Activated T-cell treated with anti-CD3 and anti-CD28 coated beads for 4 hours (primary cell): ENCODE measurements around the gene HENMT1.

Experiments used
- DNase-seq: peaks from one replicate; pipeline ENCODE4 v3.0.0-alpha.2; 2020

Gene HENMT1

GRCh38 chr1:108624069-108624468 lies 36.8 kb downstream of the HENMT1 start:
- no peak for DNase-seq

- no peak for DNase-seq
Measured at GRCh38 chr1:108617724-108618056, 43.2 kb downstream of the HENMT1 start.

GRCh38 chr1:108617008-108617723 lies 43.7 kb downstream of the HENMT1 start:
- no peak for DNase-seq

GRCh38 chr1:108615544-108615943 lies 45.3 kb downstream of the HENMT1 start:
- no peak for DNase-seq

GRCh38 chr1:108612496-108612895 lies 48.4 kb downstream of the HENMT1 start:
- DNase-seq = no peak

GRCh38 chr1:108611984-108612383 lies 48.9 kb downstream of the HENMT1 start:
- DNase-seq = no peak

GRCh38 chr1:108610073-108610472 lies 50.8 kb downstream of the HENMT1 start:
- DNase-seq = no peak

- DNase-seq = no peak
Measured at GRCh38 chr1:108609483-108610049, 51.3 kb downstream of the HENMT1 start.

GRCh38 chr1:108606478-108606877 lies 54.4 kb downstream of the HENMT1 start:
- no peak for DNase-seq

GRCh38 chr1:108605633-108606032 lies 55.3 kb downstream of the HENMT1 start:
- DNase-seq = no peak

- DNase-seq = no peak
Measured at GRCh38 chr1:108601708-108602410, 59.0 kb downstream of the HENMT1 start.

- no peak for DNase-seq
Measured at GRCh38 chr1:108600504-108600903, 60.4 kb downstream of the HENMT1 start.

- no peak for DNase-seq
Measured at GRCh38 chr1:108598340-108598739, 62.6 kb downstream of the HENMT1 start.
